WTC11 (cell line): ENCODE results near the gene COL4A6.

Experiments
- GABPB1 ChIP-seq: sonication (generic); formaldehyde crosslinking; IDR thresholded peaks from 2 replicates; pipeline ENCODE4 v1.8.1; 2023; ENCODE audit warnings: mild to moderate bottlenecking, missing genetic modification reagents
- HMGA2 ChIP-seq: fragments of 250-450 bp; sonication (Bioruptor Pico); IDR thresholded peaks from 2 replicates; pipeline ENCODE4 v1.4.0; 2021; ENCODE audit warnings: mild to moderate bottlenecking, moderate library complexity
- NR2C2 ChIP-seq: sonication (generic); formaldehyde crosslinking; IDR thresholded peaks from 2 replicates; pipeline ENCODE4 v1.8.0; 2022; ENCODE audit warnings: mild to moderate bottlenecking, missing genetic modification reagents
- ZNF232 ChIP-seq: sonication (generic); formaldehyde crosslinking; IDR thresholded peaks from 2 replicates; pipeline ENCODE4 v1.8.0; 2022; ENCODE audit warnings: mild to moderate bottlenecking, missing genetic modification reagents
- ZNF396 ChIP-seq: fragments of 250-450 bp; sonication (Bioruptor Pico); IDR thresholded peaks from 2 replicates; pipeline ENCODE4 v1.8.0; 2021; ENCODE audit warnings: mild to moderate bottlenecking, moderate library complexity, borderline replicate concordance
- TF ChIP-seq, protein P1 (sequence below): fragments of 200-600 bp; IDR thresholded peaks from 2 replicates; pipeline ENCODE4 v1.8.0; 2022; ENCODE audit warnings: antibody characterized with exemption
- TF ChIP-seq, protein P2 (sequence below): sonication (generic); formaldehyde crosslinking; conservative IDR thresholded peaks from 2 replicates; pipeline ENCODE4 v1.8.1; 2022; ENCODE audit warnings: mild to moderate bottlenecking, missing genetic modification reagents
- TF ChIP-seq, protein P3 (sequence below): sonication (generic); formaldehyde crosslinking; IDR thresholded peaks from 2 replicates; pipeline ENCODE4 v1.8.0; 2023; ENCODE audit warnings: missing genetic modification reagents, mild to moderate bottlenecking, borderline replicate concordance
- TF ChIP-seq, protein P4 (sequence below): sonication (generic); formaldehyde crosslinking; IDR thresholded peaks from 2 replicates; pipeline ENCODE4 v1.8.0; 2022; ENCODE audit warnings: mild to moderate bottlenecking, missing genetic modification reagents
- TF ChIP-seq, protein P5 (sequence below): sonication (generic); formaldehyde crosslinking; IDR thresholded peaks from 2 replicates; pipeline ENCODE4 v1.8.0; 2022; ENCODE audit warnings: mild to moderate bottlenecking, missing genetic modification reagents
- TF ChIP-seq, protein P6 (sequence below): sonication (generic); formaldehyde crosslinking; IDR thresholded peaks from 2 replicates; pipeline ENCODE4 v1.8.1; 2023; ENCODE audit warnings: mild to moderate bottlenecking, missing genetic modification reagents, moderate library complexity
- TF ChIP-seq, protein P7 (sequence below): fragments of 250-450 bp; sonication (Bioruptor Pico); IDR thresholded peaks from 2 replicates; pipeline ENCODE4 v2.1.2; 2022; ENCODE audit warnings: mild to moderate bottlenecking, moderate library complexity
- TF ChIP-seq, protein P8 (sequence below): sonication (generic); formaldehyde crosslinking; IDR thresholded peaks from 2 replicates; pipeline ENCODE4 v1.8.1; 2022; ENCODE audit warnings: low read depth, mild to moderate bottlenecking, moderate library complexity, missing genetic modification reagents, borderline replicate concordance
- TF ChIP-seq, protein P9 (sequence below): sonication (generic); formaldehyde crosslinking; IDR thresholded peaks from 2 replicates; pipeline ENCODE4 v1.8.1; 2022; ENCODE audit warnings: mild to moderate bottlenecking, missing genetic modification reagents, moderate library complexity, borderline replicate concordance

DNA sequence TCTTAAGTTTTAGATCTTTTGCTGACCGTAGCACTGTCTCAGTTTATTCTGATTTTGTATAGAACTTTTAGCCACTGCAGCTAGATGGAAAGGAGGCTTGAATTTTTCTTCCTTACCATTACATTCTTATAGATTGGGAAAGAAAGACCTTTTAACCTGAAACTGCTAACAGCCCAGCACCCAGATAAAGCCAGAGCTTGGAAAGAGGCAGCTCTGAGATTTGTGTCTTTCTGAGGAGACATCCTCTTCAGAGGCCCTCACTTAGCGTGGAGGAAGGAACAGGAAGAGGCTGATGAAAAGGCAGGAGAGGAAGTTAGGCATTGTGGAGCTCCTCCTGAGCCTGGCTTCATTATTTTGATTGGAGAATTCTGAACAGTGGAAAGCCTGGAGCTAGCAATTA lies 311.6 kb downstream of the COL4A6 start:
- TF ChIP-seq, protein P1, sequence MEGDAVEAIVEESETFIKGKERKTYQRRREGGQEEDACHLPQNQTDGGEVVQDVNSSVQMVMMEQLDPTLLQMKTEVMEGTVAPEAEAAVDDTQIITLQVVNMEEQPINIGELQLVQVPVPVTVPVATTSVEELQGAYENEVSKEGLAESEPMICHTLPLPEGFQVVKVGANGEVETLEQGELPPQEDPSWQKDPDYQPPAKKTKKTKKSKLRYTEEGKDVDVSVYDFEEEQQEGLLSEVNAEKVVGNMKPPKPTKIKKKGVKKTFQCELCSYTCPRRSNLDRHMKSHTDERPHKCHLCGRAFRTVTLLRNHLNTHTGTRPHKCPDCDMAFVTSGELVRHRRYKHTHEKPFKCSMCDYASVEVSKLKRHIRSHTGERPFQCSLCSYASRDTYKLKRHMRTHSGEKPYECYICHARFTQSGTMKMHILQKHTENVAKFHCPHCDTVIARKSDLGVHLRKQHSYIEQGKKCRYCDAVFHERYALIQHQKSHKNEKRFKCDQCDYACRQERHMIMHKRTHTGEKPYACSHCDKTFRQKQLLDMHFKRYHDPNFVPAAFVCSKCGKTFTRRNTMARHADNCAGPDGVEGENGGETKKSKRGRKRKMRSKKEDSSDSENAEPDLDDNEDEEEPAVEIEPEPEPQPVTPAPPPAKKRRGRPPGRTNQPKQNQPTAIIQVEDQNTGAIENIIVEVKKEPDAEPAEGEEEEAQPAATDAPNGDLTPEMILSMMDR = no peak
- TF ChIP-seq ZNF232 (CRISPR knock-in tag) = no peak
- TF ChIP-seq, protein P2, sequence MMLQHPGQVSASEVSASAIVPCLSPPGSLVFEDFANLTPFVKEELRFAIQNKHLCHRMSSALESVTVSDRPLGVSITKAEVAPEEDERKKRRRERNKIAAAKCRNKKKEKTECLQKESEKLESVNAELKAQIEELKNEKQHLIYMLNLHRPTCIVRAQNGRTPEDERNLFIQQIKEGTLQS (CRISPR knock-in tag) = no peak
- TF ChIP-seq, protein P3, sequence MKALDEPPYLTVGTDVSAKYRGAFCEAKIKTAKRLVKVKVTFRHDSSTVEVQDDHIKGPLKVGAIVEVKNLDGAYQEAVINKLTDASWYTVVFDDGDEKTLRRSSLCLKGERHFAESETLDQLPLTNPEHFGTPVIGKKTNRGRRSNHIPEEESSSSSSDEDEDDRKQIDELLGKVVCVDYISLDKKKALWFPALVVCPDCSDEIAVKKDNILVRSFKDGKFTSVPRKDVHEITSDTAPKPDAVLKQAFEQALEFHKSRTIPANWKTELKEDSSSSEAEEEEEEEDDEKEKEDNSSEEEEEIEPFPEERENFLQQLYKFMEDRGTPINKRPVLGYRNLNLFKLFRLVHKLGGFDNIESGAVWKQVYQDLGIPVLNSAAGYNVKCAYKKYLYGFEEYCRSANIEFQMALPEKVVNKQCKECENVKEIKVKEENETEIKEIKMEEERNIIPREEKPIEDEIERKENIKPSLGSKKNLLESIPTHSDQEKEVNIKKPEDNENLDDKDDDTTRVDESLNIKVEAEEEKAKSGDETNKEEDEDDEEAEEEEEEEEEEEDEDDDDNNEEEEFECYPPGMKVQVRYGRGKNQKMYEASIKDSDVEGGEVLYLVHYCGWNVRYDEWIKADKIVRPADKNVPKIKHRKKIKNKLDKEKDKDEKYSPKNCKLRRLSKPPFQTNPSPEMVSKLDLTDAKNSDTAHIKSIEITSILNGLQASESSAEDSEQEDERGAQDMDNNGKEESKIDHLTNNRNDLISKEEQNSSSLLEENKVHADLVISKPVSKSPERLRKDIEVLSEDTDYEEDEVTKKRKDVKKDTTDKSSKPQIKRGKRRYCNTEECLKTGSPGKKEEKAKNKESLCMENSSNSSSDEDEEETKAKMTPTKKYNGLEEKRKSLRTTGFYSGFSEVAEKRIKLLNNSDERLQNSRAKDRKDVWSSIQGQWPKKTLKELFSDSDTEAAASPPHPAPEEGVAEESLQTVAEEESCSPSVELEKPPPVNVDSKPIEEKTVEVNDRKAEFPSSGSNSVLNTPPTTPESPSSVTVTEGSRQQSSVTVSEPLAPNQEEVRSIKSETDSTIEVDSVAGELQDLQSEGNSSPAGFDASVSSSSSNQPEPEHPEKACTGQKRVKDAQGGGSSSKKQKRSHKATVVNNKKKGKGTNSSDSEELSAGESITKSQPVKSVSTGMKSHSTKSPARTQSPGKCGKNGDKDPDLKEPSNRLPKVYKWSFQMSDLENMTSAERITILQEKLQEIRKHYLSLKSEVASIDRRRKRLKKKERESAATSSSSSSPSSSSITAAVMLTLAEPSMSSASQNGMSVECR (CRISPR knock-in tag) = no peak
- TF ChIP-seq, protein P4, sequence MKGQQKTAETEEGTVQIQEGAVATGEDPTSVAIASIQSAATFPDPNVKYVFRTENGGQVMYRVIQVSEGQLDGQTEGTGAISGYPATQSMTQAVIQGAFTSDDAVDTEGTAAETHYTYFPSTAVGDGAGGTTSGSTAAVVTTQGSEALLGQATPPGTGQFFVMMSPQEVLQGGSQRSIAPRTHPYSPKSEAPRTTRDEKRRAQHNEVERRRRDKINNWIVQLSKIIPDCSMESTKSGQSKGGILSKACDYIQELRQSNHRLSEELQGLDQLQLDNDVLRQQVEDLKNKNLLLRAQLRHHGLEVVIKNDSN (CRISPR knock-in tag) = no peak
- TF ChIP-seq, protein P5, sequence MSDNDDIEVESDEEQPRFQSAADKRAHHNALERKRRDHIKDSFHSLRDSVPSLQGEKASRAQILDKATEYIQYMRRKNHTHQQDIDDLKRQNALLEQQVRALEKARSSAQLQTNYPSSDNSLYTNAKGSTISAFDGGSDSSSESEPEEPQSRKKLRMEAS (CRISPR knock-in tag) = no peak
- TF ChIP-seq NR2C2 (CRISPR knock-in tag) = no peak
- TF ChIP-seq ZNF396 = no peak
- TF ChIP-seq, protein P6, sequence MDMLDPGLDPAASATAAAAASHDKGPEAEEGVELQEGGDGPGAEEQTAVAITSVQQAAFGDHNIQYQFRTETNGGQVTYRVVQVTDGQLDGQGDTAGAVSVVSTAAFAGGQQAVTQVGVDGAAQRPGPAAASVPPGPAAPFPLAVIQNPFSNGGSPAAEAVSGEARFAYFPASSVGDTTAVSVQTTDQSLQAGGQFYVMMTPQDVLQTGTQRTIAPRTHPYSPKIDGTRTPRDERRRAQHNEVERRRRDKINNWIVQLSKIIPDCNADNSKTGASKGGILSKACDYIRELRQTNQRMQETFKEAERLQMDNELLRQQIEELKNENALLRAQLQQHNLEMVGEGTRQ (CRISPR knock-in tag) = no peak
- no peak for TF ChIP-seq HMGA2 (CRISPR knock-in tag)
- TF ChIP-seq, protein P7, sequence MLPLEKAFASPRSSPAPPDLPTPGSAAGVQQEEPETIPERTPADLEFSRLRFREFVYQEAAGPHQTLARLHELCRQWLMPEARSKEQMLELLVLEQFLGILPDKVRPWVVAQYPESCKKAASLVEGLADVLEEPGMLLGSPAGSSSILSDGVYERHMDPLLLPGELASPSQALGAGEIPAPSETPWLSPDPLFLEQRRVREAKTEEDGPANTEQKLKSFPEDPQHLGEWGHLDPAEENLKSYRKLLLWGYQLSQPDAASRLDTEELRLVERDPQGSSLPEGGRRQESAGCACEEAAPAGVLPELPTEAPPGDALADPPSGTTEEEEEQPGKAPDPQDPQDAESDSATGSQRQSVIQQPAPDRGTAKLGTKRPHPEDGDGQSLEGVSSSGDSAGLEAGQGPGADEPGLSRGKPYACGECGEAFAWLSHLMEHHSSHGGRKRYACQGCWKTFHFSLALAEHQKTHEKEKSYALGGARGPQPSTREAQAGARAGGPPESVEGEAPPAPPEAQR = no peak
- TF ChIP-seq GABPB1 = no peak
- TF ChIP-seq, protein P8, sequence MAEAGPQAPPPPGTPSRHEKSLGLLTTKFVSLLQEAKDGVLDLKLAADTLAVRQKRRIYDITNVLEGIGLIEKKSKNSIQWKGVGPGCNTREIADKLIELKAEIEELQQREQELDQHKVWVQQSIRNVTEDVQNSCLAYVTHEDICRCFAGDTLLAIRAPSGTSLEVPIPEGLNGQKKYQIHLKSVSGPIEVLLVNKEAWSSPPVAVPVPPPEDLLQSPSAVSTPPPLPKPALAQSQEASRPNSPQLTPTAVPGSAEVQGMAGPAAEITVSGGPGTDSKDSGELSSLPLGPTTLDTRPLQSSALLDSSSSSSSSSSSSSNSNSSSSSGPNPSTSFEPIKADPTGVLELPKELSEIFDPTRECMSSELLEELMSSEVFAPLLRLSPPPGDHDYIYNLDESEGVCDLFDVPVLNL (CRISPR knock-in tag) = no peak
- TF ChIP-seq, protein P9, sequence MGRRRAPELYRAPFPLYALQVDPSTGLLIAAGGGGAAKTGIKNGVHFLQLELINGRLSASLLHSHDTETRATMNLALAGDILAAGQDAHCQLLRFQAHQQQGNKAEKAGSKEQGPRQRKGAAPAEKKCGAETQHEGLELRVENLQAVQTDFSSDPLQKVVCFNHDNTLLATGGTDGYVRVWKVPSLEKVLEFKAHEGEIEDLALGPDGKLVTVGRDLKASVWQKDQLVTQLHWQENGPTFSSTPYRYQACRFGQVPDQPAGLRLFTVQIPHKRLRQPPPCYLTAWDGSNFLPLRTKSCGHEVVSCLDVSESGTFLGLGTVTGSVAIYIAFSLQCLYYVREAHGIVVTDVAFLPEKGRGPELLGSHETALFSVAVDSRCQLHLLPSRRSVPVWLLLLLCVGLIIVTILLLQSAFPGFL (CRISPR knock-in tag) = no peak
